HUDEP-2 (cell line): Measurements from ENCODE around the gene C2orf80.
"Not testable (repeated sequence)": the region's sequence is repeated elsewhere in the genome, so short reads cannot be mapped to it uniquely, and the experiment has no call there.

Source experiments
- DNase-seq, 76 experiments: peaks; one replicate each; lab custom pipeline; 2025; ENCODE audit not compliant: unreplicated experiment in 76 of 76; lab: John Stamatoyannopoulos, UW

Gene C2orf80

DNA sequence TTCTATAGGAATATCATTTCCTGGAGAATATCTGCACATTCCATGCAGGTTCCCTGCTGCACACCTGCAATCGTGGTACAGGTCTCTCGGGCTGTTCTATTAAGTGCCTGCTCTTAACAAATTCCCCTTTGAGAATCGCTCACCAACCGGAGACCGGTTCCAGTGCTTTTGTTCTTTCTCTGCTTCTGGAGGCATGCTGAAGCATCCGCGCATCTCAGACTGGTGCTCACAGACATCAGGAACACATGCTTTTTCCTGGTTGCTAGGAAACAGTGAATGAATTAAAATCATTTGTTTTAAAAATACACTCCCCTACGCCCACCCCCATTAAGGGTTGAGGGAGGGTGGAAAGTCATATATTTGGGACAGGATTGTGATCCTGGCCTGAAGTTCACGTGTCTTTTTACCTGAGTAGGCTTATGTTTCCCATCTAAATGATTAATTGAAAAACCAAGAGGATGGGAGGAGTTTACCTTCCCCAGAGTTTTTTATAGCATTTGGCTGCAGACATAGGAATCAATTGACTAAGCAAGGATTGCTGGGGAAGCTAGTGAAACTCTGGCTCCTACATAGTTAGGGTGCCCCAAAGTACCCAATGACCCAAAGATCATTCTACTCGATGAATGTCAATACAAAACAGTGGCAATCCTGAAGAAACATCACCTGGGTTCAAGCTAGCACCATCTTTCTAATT lies at the start of gene C2orf80:
Gene C2orf80 (minus strand): TSS at position 221 of the 694 bp plus-strand sequence. CDS start 3,044 bp downstream, outside the sequence.
- DNase-seq, result no peak

DNA sequence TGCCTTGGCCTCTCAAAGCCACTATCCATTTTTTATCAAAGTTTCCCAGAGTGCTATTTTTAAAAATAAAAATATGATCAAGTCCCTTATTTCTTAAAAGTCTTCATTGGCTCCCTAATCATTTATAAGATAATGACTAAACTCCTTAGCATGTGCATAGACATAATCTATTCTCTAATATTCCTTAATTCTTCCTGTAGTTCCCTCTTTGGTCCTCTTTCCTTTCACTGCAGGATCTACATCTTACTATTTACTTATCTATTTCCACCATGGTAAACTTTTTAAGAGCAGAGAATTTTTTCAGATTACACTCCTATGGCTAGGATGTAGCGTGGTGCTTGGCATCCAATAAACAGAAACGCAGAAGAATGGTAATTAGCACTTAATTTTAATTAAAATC lies 46.0 kb upstream of the C2orf80 start:
- DNase-seq, result no peak

DNA sequence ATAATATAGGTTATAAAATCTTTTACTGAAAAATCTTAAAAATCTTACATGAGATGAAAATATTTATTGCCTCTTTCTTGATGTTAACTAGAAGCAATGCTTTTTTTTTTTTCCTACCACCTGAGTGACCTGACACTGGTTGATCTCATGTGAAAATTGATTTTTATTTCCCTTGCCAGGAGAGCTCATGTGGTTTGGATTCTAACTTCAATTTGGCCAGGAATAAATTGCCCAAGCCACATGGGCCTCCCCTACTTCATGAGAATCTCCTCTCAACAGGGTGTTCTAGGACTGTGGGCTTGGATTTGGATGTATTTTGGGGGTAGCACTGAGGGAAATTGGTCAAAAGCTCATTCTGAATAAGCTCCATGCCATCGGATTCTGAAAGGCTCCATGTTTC lies 45.0 kb upstream of the C2orf80 start:
- no peak for DNase-seq

DNA sequence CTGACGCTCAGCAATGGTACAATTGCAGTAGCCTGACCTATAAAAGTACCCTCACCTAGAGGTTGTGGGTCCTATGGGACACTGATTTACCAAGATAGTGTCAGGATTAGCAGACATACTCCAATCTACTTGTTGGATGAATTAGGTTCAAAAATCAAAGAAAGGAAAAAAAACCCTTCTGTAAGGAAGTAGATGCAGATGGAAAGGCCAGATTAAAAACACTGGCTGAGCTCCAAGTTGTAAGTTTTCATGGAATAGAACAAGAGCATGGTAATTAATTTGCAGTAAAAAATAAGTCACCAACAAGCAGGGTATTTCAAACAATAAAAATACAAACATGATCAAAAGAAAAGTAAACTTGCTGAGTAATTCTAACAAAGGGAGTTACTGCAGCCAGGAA lies 38.6 kb upstream of the C2orf80 start:
- no peak for DNase-seq

DNA sequence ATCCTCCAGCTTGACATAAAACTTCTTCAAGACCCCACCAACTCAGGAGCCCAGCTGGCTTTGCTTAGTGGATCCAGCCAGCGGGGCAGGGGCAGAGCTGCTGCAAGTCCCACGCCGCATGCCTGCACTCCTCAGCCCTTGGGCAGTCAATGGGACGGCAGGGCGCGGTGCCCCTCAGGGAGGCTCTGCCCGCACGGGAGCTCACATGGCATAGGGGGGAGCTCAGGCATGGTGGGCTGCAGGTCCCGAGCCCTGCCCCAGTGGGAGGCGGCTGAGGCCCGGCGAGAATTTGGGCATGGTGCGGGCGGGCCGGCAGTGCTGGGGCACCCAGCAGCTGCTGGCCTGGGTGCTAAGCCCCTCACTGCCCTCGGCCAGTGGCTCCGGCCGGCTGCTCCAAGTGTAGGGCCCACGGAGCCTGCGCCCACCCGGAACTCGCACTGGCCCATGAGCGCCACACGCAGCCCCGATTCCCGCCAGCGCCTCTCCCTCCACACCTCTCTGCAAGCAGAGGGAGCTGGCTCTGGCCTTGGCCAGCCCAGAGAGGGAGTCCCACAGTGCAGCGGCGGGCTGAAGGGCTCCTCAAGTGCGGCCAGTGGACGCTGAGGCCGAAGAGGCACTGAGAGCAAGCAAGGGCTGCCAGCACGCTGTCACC lies 37.9 kb upstream of the C2orf80 start:
- DNase-seq, result no peak

DNA sequence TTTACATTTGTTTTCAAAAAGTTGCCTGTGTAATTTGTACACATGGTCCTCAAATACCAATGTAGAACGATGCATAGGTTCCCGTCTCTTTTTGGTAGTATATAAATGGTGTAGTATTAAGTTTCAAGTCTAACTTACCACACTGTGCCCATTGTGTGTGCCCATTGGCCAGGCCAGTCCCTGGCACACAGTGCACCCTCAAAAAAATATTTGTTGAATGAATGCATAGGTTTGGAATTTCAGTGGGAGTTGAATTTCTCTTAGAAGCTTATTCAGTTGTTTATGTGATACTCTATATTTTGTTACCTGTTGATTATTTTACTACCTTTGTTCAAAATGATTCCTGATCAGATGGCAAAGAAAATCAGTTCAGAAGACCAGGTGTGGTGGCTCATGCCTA lies 35.0 kb upstream of the C2orf80 start:
- no peak for DNase-seq

DNA sequence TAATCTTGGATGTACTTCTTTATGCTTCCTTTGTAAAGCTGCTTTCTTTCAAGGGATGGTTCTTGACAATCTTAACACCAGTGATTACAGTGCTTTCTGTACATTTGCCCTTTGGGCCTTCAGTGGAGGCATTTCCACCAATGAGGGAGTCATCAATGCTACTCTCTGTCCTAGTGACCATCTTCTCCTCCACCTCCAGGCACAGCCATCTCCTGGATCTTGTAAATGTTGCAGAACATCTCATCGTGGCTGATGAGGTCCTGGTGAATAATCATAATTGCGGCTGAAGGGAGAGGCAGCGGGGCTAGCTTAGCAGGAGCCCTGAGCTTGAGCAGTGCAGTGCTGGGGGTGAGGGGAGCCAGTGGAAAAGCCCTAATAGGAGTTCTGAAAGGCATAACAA lies 32.5 kb upstream of the C2orf80 start:
- no peak for DNase-seq

DNA sequence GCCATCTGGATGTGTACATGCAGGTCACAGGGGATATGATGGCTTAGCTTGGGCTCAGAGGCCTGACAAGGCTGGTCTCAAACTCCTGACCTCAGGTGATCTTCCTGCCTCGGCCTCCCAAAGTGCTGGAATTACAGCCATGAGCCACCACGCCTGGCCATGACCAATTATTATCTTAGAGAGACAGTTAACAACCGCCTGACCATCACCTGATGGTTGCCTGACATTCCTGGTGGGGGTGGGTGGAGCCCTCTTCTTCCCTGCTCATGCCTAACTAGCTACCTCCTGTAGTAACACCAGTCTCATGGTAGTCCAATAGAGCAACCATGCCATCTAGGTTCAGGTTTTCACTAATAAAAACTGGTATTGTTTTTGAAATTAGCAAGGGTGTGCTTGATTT lies 32.0 kb upstream of the C2orf80 start:
- not testable (repeated sequence) for DNase-seq

DNA sequence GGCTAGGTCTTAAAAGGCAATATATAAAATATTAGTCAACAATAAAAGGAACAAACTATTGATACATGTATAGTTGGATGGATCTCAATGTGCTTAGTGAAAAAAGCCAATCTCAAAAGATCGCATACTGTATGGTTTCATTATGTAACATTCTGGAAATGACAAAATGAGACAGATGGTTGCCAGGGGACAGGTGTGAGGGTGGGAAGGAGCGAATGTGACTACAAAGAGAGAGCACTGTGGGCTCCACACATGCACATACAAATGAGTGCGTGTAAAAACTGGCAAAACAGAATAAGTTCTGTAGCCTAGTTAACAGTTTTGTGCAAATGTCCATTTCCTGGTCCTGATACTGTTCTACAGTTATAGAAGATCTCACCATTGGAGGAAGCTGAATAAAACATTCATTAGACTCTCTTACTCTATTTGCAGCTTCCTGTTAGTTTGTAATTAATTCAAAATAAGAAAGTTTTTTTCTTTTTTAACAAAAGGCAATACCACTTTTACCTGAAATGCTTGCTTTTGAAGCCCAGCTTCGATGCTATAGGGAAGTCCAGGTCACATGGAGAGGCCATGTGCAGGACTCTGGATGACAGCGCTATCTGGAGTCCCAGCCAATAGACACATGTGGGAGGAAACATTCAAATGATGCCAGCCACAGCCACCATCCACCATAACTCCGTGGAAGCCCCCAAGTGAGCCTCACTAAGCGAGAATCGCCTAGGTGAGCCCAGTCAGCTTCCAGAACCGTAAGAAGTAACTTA lies 21.0 kb upstream of the C2orf80 start:
- DNase-seq, result no peak

DNA sequence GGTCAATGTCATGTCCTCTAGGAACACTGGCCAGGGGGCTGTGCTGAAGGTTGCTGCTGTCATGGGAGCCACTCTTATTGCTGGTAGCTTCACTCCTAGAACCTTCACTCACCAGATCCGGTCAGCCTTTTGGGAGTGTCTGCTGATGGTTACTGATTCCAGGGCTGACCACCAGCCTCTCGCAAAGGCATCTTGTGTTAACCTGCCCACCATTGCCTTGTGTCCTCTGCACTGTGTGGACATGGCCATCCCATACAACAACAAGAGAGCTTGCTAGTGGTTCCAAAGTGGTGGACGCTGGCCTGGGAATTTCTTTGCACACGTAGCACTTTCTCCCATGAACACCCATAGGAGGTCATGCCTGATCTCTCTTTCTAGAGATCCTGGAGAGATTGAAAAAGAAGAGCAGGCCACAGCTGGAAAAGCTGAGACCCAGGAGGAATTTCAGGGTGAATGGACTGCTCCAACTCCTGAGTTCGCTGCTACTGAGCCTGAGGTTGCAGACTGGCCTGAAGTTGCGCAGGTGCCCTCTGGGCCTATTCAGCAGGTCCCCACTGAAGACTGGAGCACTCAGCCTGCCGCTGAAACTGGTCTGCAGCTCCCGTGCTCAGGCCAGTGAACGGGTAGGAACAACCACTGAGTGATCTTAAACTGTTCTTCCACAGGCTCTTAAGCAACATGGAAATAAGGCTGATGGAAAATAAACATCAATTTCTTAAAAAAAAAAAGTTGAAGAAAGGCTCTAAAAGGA lies 18.7 kb upstream of the C2orf80 start:
- DNase-seq, result no peak

DNA sequence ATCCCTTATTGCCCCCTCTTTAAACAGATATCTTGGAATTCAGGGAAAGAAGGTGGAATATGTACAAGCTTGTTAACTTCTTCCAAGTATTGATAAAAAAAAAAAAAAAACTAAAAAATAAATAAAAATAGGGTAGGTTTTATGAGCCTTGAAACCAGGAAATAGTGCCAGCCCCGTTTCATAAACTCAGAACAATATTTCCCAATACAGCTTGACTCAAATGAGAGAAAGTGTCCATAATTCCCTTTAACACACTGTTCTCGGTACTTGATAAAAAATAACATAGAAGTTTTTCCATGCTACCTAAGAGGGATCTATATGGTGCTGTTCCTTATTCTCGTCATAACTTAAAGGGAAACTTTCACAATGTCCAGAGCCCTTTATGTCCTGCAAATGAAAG lies 17.9 kb upstream of the C2orf80 start:
- no peak for DNase-seq

DNA sequence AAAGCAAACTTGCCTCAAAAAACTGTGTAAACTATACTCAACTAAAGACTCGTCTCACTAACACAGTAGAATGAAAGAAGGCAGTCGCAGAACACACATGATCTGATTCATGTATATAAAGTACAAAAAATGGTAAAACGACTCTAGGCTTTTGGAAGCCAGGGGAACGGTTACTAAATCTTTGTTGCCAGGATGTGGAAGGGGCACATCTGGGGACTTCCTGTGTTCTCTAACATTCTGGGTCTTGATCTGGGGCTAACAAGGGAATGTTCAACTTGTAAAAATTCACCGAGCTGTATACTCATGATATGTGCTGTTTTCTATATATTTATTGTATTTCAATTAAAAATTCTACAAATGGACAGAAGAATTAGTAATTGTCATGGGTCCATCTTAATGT lies 14.3 kb upstream of the C2orf80 start:
- no peak for DNase-seq

DNA sequence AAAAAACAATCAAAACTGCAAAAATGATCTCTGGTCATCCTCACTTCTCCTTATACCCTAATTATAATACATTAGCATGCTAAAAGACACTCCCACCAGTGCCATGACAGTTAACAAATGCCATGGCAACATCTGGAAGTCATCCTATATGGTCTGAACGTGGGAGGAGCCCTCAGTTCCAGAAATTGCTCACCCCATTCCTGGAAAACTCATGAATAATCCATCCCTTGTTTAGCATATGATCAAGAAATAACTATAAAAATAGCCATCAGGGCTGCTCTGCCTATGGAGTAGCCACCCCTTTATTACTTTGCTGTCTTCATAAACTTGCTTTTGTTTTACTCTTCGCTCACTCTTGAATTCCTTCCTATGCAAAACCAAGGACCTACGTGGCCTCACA lies 5.7 kb upstream of the C2orf80 start:
- no peak for DNase-seq

DNA sequence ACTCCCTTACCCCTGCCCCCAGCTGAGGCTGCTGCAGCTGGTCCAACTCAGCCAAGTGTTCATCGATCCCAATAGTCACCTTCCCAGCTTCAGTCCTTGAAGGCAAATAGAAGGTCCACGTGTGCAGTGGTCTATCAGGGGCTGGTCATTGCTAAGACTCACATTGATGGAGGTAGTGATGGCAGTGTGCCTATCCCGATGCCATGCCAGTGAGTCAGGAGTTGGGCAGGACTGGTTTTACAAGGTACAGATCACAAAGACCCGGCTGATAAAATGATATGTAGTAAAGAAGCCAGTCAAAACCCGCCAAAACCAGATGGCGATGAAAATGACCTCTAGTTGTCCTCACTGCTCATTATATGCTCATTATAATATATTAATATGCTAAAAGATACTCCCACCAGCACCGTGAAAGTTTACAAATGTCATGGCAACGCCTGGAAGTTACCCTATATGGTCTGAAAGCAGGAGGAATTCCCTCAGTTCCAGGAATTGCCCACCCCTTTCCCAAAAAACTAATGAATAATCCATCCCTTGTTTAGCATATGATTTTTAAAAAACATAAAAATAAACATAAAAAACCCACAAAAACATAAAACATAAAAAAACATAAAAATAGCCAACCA lies 2.9 kb upstream of the C2orf80 start:
- DNase-seq, result no peak

DNA sequence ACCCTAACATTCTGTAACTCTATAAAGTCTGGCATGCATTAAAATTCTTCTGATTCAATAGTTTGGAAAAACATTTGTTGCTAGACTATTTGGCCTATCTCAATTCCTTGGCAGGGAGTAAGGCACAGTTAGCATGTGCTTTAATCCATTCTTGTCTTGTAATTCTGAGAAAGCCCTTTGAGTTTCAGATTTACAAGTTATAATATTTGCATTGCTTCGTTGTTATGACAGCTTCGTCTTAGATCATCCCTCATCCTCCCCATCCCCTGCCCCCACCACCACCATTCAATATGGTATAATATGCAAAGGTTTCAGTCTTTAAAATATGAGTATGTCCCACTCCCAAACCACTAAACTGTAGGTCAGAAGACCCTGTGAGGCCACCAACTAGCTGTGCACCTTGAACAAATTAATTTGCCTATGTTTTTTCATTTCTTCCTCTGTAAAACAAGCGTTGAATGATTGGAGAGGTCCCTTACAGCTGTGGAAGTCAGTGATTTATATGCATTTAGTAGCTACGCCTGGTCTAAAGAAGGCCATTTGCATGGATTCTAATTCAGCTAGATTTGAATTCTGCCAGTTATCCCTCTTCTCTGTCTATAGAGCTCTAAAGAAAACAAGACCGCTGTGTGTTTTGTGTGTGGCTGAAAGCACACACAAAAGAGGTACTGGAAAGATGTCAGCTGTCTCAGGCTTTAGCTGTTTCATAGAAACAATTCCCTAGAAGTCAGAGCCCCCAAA lies 591 bp downstream of the C2orf80 start:
- DNase-seq, result no peak

DNA sequence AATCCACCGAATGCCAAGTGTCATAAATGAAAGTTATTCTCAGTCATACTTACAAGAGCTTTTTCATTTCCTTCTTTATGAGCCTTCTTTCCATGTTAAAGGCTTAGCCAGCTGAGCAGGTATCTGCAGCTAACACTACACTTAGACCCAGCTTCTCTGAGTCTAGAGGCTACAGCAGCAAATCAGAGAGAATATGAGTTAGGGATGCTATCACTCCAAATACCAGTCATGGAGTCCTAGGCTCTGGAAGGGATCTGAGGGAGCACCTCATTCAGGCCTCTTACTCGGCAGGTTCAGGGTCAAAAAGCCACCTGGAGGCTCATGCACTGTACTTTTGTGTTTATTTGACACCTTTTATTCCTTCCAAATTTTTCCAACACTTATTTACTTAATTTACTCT lies 2.9 kb downstream of the C2orf80 start:
- no peak for DNase-seq

DNA sequence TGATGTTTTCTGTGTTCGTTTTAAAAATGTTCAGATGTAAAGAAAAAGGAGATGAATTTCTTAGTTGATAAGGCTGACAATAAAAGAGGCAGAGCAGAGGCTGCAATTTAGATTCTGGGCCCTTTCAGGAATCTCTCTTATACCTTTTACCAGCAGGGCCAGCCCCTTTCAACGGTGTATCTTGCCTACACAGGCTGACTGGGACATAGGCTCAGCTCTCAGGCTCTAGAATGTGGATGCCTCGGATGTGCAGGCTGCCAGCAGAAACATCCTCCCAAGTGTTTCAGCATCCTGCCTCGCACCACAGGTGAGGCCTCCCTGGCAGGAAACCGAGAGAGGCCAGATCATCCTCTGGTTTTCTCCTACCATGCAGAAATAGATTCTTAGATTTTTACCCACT lies 3.4 kb downstream of the C2orf80 start:
- DNase-seq, result no peak

DNA sequence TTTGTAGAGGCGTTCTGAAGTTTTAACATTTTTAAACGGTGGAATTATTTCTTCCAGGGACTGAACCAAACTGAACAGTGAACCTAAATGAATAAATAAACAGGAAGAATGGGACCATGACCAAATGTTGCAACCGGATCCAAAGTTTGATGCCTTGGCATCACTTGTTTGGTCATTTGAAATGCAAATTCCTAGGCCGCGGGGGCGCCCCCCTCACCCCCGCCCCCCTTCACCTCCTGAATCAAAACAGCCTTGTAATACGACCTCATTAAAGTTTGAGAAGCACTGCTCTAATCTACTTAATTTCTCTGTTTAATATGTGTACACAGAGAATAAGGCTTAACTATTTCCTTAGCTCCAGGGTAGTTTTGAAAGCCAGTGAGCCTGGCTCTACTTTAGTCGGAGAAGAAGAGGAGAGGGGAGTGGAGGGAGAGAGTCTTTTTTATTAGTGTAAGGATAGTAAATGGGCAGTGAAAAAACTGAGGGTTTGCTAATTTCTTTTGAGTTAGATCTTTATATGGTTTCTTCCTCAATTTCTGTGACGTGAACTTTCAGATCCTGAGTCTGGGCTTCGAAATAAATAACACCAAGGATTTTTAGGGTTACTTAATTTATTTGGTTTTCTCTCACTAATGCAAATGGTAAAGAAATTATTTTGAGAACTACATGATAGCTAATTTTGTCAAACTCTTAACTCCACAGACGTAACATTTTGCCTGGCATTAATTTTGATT lies 5.7 kb downstream of the C2orf80 start:
- no peak for DNase-seq

DNA sequence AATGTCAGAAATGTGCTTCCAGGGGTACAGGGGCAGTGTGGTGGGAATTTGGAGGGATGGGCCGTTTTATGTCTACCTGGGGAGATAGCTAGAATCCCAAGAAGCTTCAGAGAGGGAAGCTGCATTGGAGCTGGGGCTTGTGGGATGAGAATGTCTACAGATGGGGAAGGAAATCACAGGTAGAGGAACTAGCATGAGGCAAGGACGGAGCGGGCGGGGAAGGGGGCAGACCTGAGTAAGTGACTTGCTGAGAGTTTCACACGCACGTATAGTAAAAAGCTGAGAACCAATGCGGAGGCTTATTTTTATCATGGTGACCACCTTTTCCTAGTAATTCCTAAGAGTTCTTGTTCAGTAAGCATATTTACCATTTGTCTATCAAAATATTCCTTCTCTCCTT lies 6.3 kb downstream of the C2orf80 start:
- DNase-seq, result no peak
